Kidney capillary endothelial cell (primary cell): ENCODE results near the gene IL16.

Experiments
- DNase-seq: peaks from one replicate; pipeline ENCODE4 v3.0.0-alpha.2; 2018; ENCODE audit warnings: low spot score

Gene IL16

GRCh38 chr15:81174792-81175327 is 21.8 kb upstream of the IL16 start:
- no peak for DNase-seq

- DNase-seq, result no peak
Observed at GRCh38 chr15:81175496-81175895, 21.2 kb upstream of the IL16 start.

- DNase-seq, result no peak
Observed at GRCh38 chr15:81176291-81176893, 20.3 kb upstream of the IL16 start.

GRCh38 chr15:81178365-81178764 is 18.3 kb upstream of the IL16 start:
- no peak for DNase-seq

GRCh38 chr15:81181220-81181619 is 15.5 kb upstream of the IL16 start:
- no peak for DNase-seq

GRCh38 chr15:81182031-81182755 is 14.5 kb upstream of the IL16 start:
- DNase-seq, result no peak

- DNase-seq, result no peak
Observed at GRCh38 chr15:81182756-81183438, 13.8 kb upstream of the IL16 start.

GRCh38 chr15:81183439-81183775 is 13.3 kb upstream of the IL16 start:
- no peak for DNase-seq

GRCh38 chr15:81184188-81184587 is 12.5 kb upstream of the IL16 start:
- no peak for DNase-seq

GRCh38 chr15:81185631-81186295 is 10.9 kb upstream of the IL16 start:
- DNase-seq, result no peak

GRCh38 chr15:81188354-81188753 is 8.3 kb upstream of the IL16 start:
- no peak for DNase-seq

GRCh38 chr15:81189583-81190283 is 6.9 kb upstream of the IL16 start:
- DNase-seq, result no peak

- no peak for DNase-seq
Observed at GRCh38 chr15:81190922-81191507, 5.7 kb upstream of the IL16 start.

- DNase-seq, result no peak
Observed at GRCh38 chr15:81191701-81192100, 5.0 kb upstream of the IL16 start.

GRCh38 chr15:81194723-81195122 is 2.0 kb upstream of the IL16 start:
- no peak for DNase-seq

- DNase-seq, result no peak
Observed at GRCh38 chr15:81195339-81195864, 1.3 kb upstream of the IL16 start.

- DNase-seq, result no peak
Observed at GRCh38 chr15:81197255-81197630, 564 bp downstream of the IL16 start.

GRCh38 chr15:81197688-81198281 is 1.1 kb downstream of the IL16 start:
- DNase-seq, result no peak

GRCh38 chr15:81199031-81199779 is 2.5 kb downstream of the IL16 start:
- no peak for DNase-seq

GRCh38 chr15:81206018-81206417 is 9.3 kb downstream of the IL16 start:
- DNase-seq, result no peak
